ENCODE data around the gene GNAI3. TPM values are rescaled to one million over a fixed set of nuclear protein-coding genes. Genes with fewer than 3 reads are reported as not detected.

GNAI3 gene
- total RNA-seq, 1 experiment from 2014 or later, result 10.0 TPM

DNA sequence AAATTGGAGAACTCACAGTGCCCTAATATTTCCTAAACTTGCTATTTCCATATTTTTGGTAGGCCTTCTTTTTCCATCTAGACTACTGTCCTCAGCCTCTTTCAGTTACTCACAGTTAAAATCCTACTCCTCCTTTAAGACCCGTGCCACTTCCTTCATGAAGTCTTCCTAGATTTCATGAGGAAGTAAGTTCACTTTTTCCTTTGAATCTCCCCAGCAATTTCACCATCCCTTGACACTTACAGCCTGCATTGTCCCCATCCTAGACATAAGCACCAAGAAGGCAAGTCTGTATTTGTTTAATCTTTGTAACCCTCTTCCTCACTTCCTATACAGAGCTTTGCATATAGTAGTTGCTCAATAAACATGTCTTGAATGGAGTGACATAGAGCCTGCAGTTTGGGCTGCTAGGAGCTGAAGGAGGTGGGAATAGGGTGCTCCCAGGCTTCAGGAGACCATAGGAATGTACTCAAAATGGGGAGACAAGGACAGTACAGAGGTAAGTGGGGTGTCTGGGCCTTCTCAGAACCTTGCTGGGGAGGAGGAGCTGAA is 14.0 kb upstream of the GNAI3 start:
- POLR2A ChIA-PET (ENCODE audit: unreplicated experiment), result no interaction called here
- Histone ChIP-seq H3K9me3 (ENCODE audit: insufficient read depth, low read depth) (no peaks in the 10 kb centered on the region), H3K36me3 (ENCODE audit: low read depth) (no peaks in the 10 kb centered on the region), H4K20me1 (ENCODE audit: insufficient read depth) (no peaks in the 10 kb centered on the region), H2AFZ (no peak overlapping the region), H3K79me2 (ENCODE audit: low read depth) (no peaks in the 10 kb centered on the region), H3F3A (ENCODE audit: insufficient read depth, low read depth) (peaks cover 5% of the 10 kb centered on the region; the same call in 1 of the 2 replicates), H3K27ac (no peak overlapping the region), H3K9me2 (ENCODE audit: insufficient read depth) (peaks cover 4% of the 10 kb centered on the region; the same call in 1 of the 2 replicates), H3K4me1 (replicated peaks; ENCODE audit: insufficient read depth) (no peaks in the 10 kb centered on the region), H3K4me3 (no peak overlapping the region), H3K4me2 (no peak overlapping the region), H3K27me3 (ENCODE audit: insufficient read depth, low read depth) (peaks cover 3% of the 10 kb centered on the region)
- CTCF ChIA-PET, result interaction anchor here (0.8 kb wide), 1 partner anchor 44 kb away, joined by 5 read pairs; no protein-coding TSS in a partner anchor
- TF ChIP-seq, protein P1, sequence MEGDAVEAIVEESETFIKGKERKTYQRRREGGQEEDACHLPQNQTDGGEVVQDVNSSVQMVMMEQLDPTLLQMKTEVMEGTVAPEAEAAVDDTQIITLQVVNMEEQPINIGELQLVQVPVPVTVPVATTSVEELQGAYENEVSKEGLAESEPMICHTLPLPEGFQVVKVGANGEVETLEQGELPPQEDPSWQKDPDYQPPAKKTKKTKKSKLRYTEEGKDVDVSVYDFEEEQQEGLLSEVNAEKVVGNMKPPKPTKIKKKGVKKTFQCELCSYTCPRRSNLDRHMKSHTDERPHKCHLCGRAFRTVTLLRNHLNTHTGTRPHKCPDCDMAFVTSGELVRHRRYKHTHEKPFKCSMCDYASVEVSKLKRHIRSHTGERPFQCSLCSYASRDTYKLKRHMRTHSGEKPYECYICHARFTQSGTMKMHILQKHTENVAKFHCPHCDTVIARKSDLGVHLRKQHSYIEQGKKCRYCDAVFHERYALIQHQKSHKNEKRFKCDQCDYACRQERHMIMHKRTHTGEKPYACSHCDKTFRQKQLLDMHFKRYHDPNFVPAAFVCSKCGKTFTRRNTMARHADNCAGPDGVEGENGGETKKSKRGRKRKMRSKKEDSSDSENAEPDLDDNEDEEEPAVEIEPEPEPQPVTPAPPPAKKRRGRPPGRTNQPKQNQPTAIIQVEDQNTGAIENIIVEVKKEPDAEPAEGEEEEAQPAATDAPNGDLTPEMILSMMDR (conservative IDR thresholded peaks at IDR 0.05), result no peak
- no peak for TF ChIP-seq EZH2 (IDR thresholded peaks at IDR 0.05; ENCODE audit: low read depth)
- intact Hi-C loops (cut with micrococcal nuclease; ENCODE audit: unreplicated experiment), result loop anchor here (5.0 kb wide), 1 partner anchor 132 kb away; no protein-coding TSS in a partner anchor
- BruUV-seq (replicated peaks), result no TSS peak
- DNase-seq, result no peak

DNA sequence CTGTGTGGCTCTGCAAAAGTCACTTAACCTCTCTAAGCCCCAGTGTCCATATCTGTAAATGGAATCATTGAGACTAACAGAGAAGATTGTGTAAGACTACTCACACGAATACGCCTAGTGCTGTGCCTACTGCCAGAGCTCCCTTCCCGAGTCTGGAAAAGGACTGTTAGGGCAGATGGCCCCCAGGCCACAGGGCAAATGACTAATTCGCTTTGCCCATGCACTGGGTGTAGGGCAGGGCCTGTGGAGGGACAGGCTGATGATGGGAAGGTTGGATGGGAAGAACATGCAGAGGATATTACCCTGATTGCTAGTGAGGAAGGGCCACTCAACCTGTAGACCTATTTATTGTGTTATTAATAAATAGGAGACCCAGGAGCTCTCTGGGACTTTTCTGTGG is 12.9 kb upstream of the GNAI3 start:
- Histone ChIP-seq H3K4me2 (no peak overlapping the region), H3K9me2 (ENCODE audit: insufficient read depth) (peaks cover 4% of the 10 kb centered on the region; the same call in 1 of the 2 replicates), H3K27ac (no peak overlapping the region), H2AFZ (no peak overlapping the region), H3F3A (ENCODE audit: insufficient read depth, low read depth) (peaks cover 5% of the 10 kb centered on the region; the same call in 1 of the 2 replicates), H3K4me1 (replicated peaks; ENCODE audit: insufficient read depth) (no peaks in the 10 kb centered on the region), H3K9me3 (ENCODE audit: insufficient read depth, low read depth) (no peaks in the 10 kb centered on the region), H3K36me3 (ENCODE audit: low read depth) (no peaks in the 10 kb centered on the region), H4K20me1 (ENCODE audit: insufficient read depth) (no peaks in the 10 kb centered on the region), H3K79me2 (ENCODE audit: low read depth) (no peaks in the 10 kb centered on the region), H3K4me3 (no peak overlapping the region), H3K27me3 (ENCODE audit: insufficient read depth, low read depth) (peaks cover 14% of the 10 kb centered on the region)
- BruUV-seq (replicated peaks), result no TSS peak
- ChIA-PET POLR2A (ENCODE audit: unreplicated experiment) (no interaction called here), CTCF (interaction anchor here (0.6 kb wide), 1 partner anchor 568 kb away, joined by 4 read pairs; no protein-coding TSS in a partner anchor)
- TF ChIP-seq, protein P1 (conservative IDR thresholded peaks at IDR 0.05), result no peak
- TF ChIP-seq EZH2 (IDR thresholded peaks at IDR 0.05; ENCODE audit: low read depth), result no peak
- intact Hi-C loops (cut with micrococcal nuclease; ENCODE audit: unreplicated experiment), result no loop called here
- DNase-seq, result no peak

- no peaks in the 10 kb centered on the region for H3K79me2 ChIP-seq (ENCODE audit: low read depth)
- peaks cover 4% of the 10 kb centered on the region; the same call in 1 of the 2 replicates for H3K9me2 ChIP-seq (ENCODE audit: insufficient read depth)
- POLR2A ChIA-PET (ENCODE audit: unreplicated experiment), result no interaction called here
- peaks cover 5% of the 10 kb centered on the region; the same call in 1 of the 2 replicates for H3F3A ChIP-seq (ENCODE audit: insufficient read depth, low read depth)
- H3K4me3 ChIP-seq, result no peak overlapping the region
- no peak overlapping the region for H2AFZ ChIP-seq
- H3K27me3 ChIP-seq (ENCODE audit: insufficient read depth, low read depth), result peaks cover 18% of the 10 kb centered on the region
- BruUV-seq (replicated peaks), result no TSS peak
- H3K9me3 ChIP-seq (ENCODE audit: insufficient read depth, low read depth), result no peaks in the 10 kb centered on the region
- DNase-seq, result no peak
- no peak overlapping the region for H3K4me2 ChIP-seq
- H4K20me1 ChIP-seq (ENCODE audit: insufficient read depth), result no peaks in the 10 kb centered on the region
- H3K27ac ChIP-seq, result no peak overlapping the region
- intact Hi-C loops (cut with micrococcal nuclease; ENCODE audit: unreplicated experiment), result no loop called here
- no peaks in the 10 kb centered on the region for H3K4me1 ChIP-seq (replicated peaks; ENCODE audit: insufficient read depth)
- CTCF ChIA-PET, result interaction anchor here (0.6 kb wide), 1 partner anchor 567 kb away, joined by 4 read pairs; no protein-coding TSS in a partner anchor
- TF ChIP-seq, protein P1 (conservative IDR thresholded peaks at IDR 0.05), result no peak
- no peak for TF ChIP-seq EZH2 (IDR thresholded peaks at IDR 0.05; ENCODE audit: low read depth)
- no peaks in the 10 kb centered on the region for H3K36me3 ChIP-seq (ENCODE audit: low read depth)
Measured at GRCh38 chr1:109535971-109536491, 12.4 kb upstream of the GNAI3 start.

Measured in PC-9 (cell line).